HepG2 (cell line): ENCODE results near the gene NCOR2. TPM values are rescaled to one million over a fixed set of nuclear protein-coding genes. Genes with fewer than 3 reads are reported as not detected.

ENCODE experiments used
- ATAC-seq: fragments of 200-7000 bp; cut with Tn5 transposase; 3 replicates; pipeline ENCODE4 v1.9.1; 2020; ENCODE audit warnings: mild to moderate bottlenecking, moderate library complexity
- BruUV-seq: library from RNA; stranded (reverse); fragments of 400-500 nt; replicated peaks from 2 replicates; lab custom pipeline; 2021; lab: Mats Ljungman, UMichigan
- CTCF ChIA-PET: fragments of 300-600 bp; formaldehyde crosslinking; extraction: SDS; loops from one replicate; lab custom pipeline; 2021; ENCODE audit warnings: low total read pairs, inconsistent platforms, low intra/inter-chr PET ratio; lab: Yijun Ruan, JAX
- POLR2A ChIA-PET: fragments of 350-600 bp; sonication (Branson Sonifier 250); formaldehyde crosslinking; loops from one replicate; lab custom pipeline; 2020; ENCODE audit warnings: antibody characterized with exemption, inconsistent platforms; lab: Yijun Ruan, JAX
- DNase-seq: peaks from one replicate; pipeline ENCODE4 v3.0.0-alpha.2; 2015; ENCODE audit warnings: low spot score
- FAIRE-seq: peaks from 3 replicates; lab custom pipeline; 2011; peaks lifted over from hg19 to GRCh38; lab: Jason Lieb, UNC
- H2AFZ ChIP-seq: one replicate; pipeline ENCODE4 v1.6.1; 2011; ENCODE audit warnings: low read length, inconsistent platforms
- H3K27ac ChIP-seq: fragments of 300-600 bp; 3 replicates; pipeline ENCODE4 v1.8.0; 2011; ENCODE audit warnings: mixed run types, mild to moderate bottlenecking, mixed read lengths, low read length, inconsistent platforms; ENCODE audit not compliant: insufficient read depth; ENCODE audit errors: extremely low read length
- H3K27me3 ChIP-seq, 2 experiments: fragments of 200-600 bp in 1 of 2; 2 replicates in 1 of 2; 3 replicates in 1 of 2; pipeline versions ENCODE4 v1.6.0 to v1.8.0; 2011; ENCODE audit warnings: low read length in 2 of 2, mild to moderate bottlenecking in 2 of 2, moderate library complexity in 2 of 2, inconsistent platforms in 1 of 2; ENCODE audit not compliant: insufficient read depth in 2 of 2, control insufficient read depth in 1 of 2
- H3K36me3 ChIP-seq, 2 experiments: fragments of 200-600 bp in 1 of 2; replicated peaks in 1 of 2; 2 replicates in 1 of 2; 3 replicates in 1 of 2; pipeline versions ENCODE4 v1.5.1 to v1.8.0; 2011; ENCODE audit warnings: low read length in 2 of 2, inconsistent platforms in 1 of 2; ENCODE audit not compliant: insufficient read depth in 2 of 2, control insufficient read depth in 1 of 2
- H3K4me1 ChIP-seq: 2 replicates; pipeline ENCODE4 v1.5.1; 2012; ENCODE audit warnings: low read length, inconsistent platforms; ENCODE audit not compliant: insufficient read depth
- H3K4me2 ChIP-seq: 2 replicates; pipeline ENCODE4 v1.6.0; 2011; ENCODE audit warnings: low read depth, low read length, inconsistent platforms
- H3K4me3 ChIP-seq, 3 experiments: fragments of 200-600 bp in 1 of 3; sonication (generic), shearing (Covaris generic) in 1 of 3; replicated peaks in 1 of 3; 2 replicates each; pipeline ENCODE4 v1.5.1; 2011 to 2016; ENCODE audit warnings: low read length in 3 of 3, inconsistent platforms in 2 of 3, low read depth in 2 of 3, mild to moderate bottlenecking in 2 of 3, control low read depth in 1 of 3, mixed read lengths in 1 of 3; ENCODE audit not compliant: insufficient read depth in 1 of 3
- H3K79me2 ChIP-seq: one replicate; pipeline ENCODE4 v1.6.1; 2011; ENCODE audit warnings: low read length, inconsistent platforms; ENCODE audit not compliant: insufficient read depth
- H3K9ac ChIP-seq: 2 replicates; pipeline ENCODE4 v1.6.0; 2011; ENCODE audit warnings: mild to moderate bottlenecking, low read depth, low read length, inconsistent platforms; ENCODE audit not compliant: insufficient read depth
- H3K9me3 ChIP-seq: 2 replicates; pipeline ENCODE4 v1.5.1; 2012; ENCODE audit warnings: mild to moderate bottlenecking, low read length
- H4K20me1 ChIP-seq: 2 replicates; pipeline ENCODE4 v1.6.0; 2011; ENCODE audit warnings: inconsistent platforms, mild to moderate bottlenecking, low read length, moderate library complexity; ENCODE audit not compliant: insufficient read depth
- ASH2L ChIP-seq: fragments of 300-600, 200-600 bp; sonication (generic); IDR thresholded peaks from 2 replicates; pipeline ENCODE4 v1.7.0; 2017; ENCODE audit warnings: low read depth, mild to moderate bottlenecking, moderate library complexity, mixed read lengths, low read length; ENCODE audit not compliant: insufficient read length
- EEA1 ChIP-seq: sonication (generic); formaldehyde crosslinking; IDR thresholded peaks from 2 replicates; pipeline ENCODE4 v1.5.1; 2020; ENCODE audit warnings: mild to moderate bottlenecking, missing genetic modification reagents, borderline replicate concordance
- PRPF4 ChIP-seq: fragments of 200-400 bp; formaldehyde crosslinking; IDR thresholded peaks from 2 replicates; pipeline ENCODE4 v1.6.1; 2016; ENCODE audit warnings: low read length, low read depth; ENCODE audit not compliant: poor library complexity, severe bottlenecking
- RXRA ChIP-seq: sonication (generic); formaldehyde crosslinking; IDR thresholded peaks from 2 replicates; pipeline ENCODE4 v1.5.1; 2020; ENCODE audit warnings: missing genetic modification reagents
- SMC3 ChIP-seq: IDR thresholded peaks from 2 replicates; pipeline ENCODE4 v1.6.1; 2011; ENCODE audit warnings: low read length, improper control_type of control experiment
- TBL1XR1 ChIP-seq: fragments of 150-350 bp; IDR thresholded peaks from 2 replicates; pipeline ENCODE4 v1.6.1; 2014; ENCODE audit warnings: borderline replicate concordance, low read length; ENCODE audit not compliant: partially characterized antibody
- ZMAT5 ChIP-seq: sonication (generic); formaldehyde crosslinking; IDR thresholded peaks from 2 replicates; pipeline ENCODE4 v1.5.0; 2020; ENCODE audit warnings: mild to moderate bottlenecking, low read depth, missing genetic modification reagents, borderline replicate concordance
- ZNF160 ChIP-seq: sonication (generic); formaldehyde crosslinking; IDR thresholded peaks from 2 replicates; pipeline ENCODE4 v1.8.0; 2022; ENCODE audit warnings: mild to moderate bottlenecking, inconsistent platforms, missing genetic modification reagents
- ZNF350 ChIP-seq: sonication (generic); formaldehyde crosslinking; IDR thresholded peaks from 2 replicates; pipeline ENCODE4 v1.4.0; 2020; ENCODE audit warnings: mild to moderate bottlenecking, low read depth, missing genetic modification reagents, borderline replicate concordance
- ZSCAN25 ChIP-seq: sonication (generic); formaldehyde crosslinking; IDR thresholded peaks from 2 replicates; pipeline ENCODE4 v1.8.0; 2022; ENCODE audit warnings: mild to moderate bottlenecking, missing genetic modification reagents
- WGBS: methylation state at CpG from one replicate; pipeline ENCODE4 v1.1.6; 2017; ENCODE audit warnings: low lambda C conversion rate; 5-methylcytosine and 5-hydroxymethylcytosine counted together
- in situ Hi-C: cut with HindIII; loops from 2 replicates; pipeline ENCODE4 v1.10.0; 2017; ENCODE audit warnings: low pct_unique_long_range_greater_than_20kb; ENCODE audit not compliant: extremely low pct_ligation_motif_present
- intact Hi-C: fragments of 100-400 bp; cut with micrococcal nuclease; formaldehyde crosslinking; loops from one replicate; pipeline ENCODE4 v1.10.0; 2022; ENCODE audit not compliant: unreplicated experiment
- polyA plus RNA-seq, 8 experiments: library from polyadenylated mRNA; depleted of rRNA in 3 of 8; stranded (reverse) in 7 of 8; unstranded in 1 of 8; fragments of >200 nt; fragmentation: Illumina TruSeq in 4 of 8; extraction: Trizol in 4 of 8; gene quantifications; 2 replicates each; pipeline versions ENCODE4 v1.2.1 to v1.2.3, GENCODE V29; 2011 to 2016; ENCODE audit warnings: low read depth in 4 of 8, missing spikeins in 1 of 8, mixed read lengths in 1 of 8; ENCODE audit not compliant: insufficient read depth in 1 of 8
- total RNA-seq, 5 experiments: library from RNA; depleted of rRNA; stranded (reverse); fragments of >200 nt; fragmentation: Illumina TruSeq; extraction: Trizol; gene quantifications; 2 replicates each; pipeline ENCODE4 v1.2.3, GENCODE V29; 2016; ENCODE audit warnings: low read depth in 1 of 5
- TF ChIP-seq, protein P1 (sequence below): sonication (generic); formaldehyde crosslinking; IDR thresholded peaks from 2 replicates; pipeline ENCODE4 v1.5.0; 2020; ENCODE audit warnings: missing genetic modification reagents, mild to moderate bottlenecking, borderline replicate concordance
- TF ChIP-seq, protein P2 (sequence below): sonication (generic); formaldehyde crosslinking; IDR thresholded peaks from 2 replicates; pipeline ENCODE4 v1.4.0; 2020; ENCODE audit warnings: missing genetic modification reagents

Gene NCOR2
- total and polyA plus RNA-seq, 2 of the 13 experiments (the other 11 are each of a cell fraction or from before 2014, with no cell fraction given), result 4.5 to 5.7 TPM

DNA sequence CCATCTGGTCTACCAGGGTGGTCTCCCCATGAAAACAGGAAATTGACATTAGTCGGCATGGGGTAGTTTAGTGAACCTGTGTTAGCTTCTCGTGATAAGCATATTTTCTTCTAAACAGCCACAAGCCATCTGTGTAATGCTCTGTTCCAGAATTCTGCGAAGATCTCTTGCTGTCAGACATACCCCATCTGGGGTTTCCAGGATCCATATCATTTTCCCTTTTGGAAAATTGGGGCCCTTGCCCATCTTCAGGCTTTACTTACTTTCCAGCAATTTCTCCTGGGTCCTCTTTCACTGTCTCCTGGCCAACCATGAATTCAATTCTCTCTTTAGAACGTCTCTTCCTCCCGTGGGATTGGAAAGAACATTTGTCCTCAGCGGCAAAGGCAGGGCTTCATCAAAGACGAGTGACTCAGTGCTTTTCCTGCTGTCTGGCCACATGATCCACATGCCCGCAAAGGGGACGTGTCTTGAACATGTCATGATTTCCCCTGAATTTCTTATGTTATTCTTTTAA lies 21.4 kb upstream of the NCOR2 start:
- ATAC-seq (no peak), FAIRE-seq (no peak), DNase-seq (no peak)
- CTCF ChIA-PET, result no interaction called here
- no peaks in the 10 kb centered on the region for H3K9me3 ChIP-seq
- in situ Hi-C loops, result no loop called here
- H2AFZ ChIP-seq, result no peak overlapping the region
- intact Hi-C loops, result no loop called here
- H3K27ac ChIP-seq, result no peak overlapping the region
- 32% methylated on average over 9 of the region's 9 CpGs for whole genome bisulfite sequencing
- no peak for TF ChIP-seq ZNF160
- no peak for TF ChIP-seq RXRA (CRISPR knock-in tag)
- TF ChIP-seq, protein P1, sequence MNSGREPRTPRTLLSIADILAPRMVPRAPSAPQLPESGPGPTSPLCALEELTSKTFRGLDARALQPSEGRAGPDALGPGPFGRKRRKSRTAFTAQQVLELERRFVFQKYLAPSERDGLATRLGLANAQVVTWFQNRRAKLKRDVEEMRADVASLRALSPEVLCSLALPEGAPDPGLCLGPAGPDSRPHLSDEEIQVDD (CRISPR knock-in tag), result no peak
- no peak for TF ChIP-seq PRPF4
- TF ChIP-seq ZNF350 (CRISPR knock-in tag), result no peak
- TF ChIP-seq, protein P2, sequence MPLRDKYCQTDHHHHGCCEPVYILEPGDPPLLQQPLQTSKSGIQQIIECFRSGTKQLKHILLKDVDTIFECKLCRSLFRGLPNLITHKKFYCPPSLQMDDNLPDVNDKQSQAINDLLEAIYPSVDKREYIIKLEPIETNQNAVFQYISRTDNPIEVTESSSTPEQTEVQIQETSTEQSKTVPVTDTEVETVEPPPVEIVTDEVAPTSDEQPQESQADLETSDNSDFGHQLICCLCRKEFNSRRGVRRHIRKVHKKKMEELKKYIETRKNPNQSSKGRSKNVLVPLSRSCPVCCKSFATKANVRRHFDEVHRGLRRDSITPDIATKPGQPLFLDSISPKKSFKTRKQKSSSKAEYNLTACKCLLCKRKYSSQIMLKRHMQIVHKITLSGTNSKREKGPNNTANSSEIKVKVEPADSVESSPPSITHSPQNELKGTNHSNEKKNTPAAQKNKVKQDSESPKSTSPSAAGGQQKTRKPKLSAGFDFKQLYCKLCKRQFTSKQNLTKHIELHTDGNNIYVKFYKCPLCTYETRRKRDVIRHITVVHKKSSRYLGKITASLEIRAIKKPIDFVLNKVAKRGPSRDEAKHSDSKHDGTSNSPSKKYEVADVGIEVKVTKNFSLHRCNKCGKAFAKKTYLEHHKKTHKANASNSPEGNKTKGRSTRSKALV, result no peak
- no peak for TF ChIP-seq ZMAT5 (CRISPR knock-in tag)
- no peak for TF ChIP-seq EEA1 (CRISPR knock-in tag)
- TF ChIP-seq SMC3, result no peak
- no peak for TF ChIP-seq TBL1XR1
- TF ChIP-seq ASH2L, result no peak
- no peak for TF ChIP-seq ZSCAN25
- no peaks in the 10 kb centered on the region for H3K4me1 ChIP-seq
- H3K4me3 ChIP-seq, result no peak overlapping the region
- no peaks in the 10 kb centered on the region for H3K79me2 ChIP-seq
- no peak overlapping the region for H3K4me2 ChIP-seq
- H4K20me1 ChIP-seq, result no peaks in the 10 kb centered on the region
- peaks cover 10 to 36% of the 10 kb centered on the region in 2 experiments; a peak in 4 of 5 replicates for H3K27me3 ChIP-seq
- H3K9ac ChIP-seq, result no peak overlapping the region
- no TSS peak for BruUV-seq
- no peaks in the 10 kb centered on the region for H3K36me3 ChIP-seq
- POLR2A ChIA-PET, result no interaction called here
